GM23338 (cell line): ENCODE results near the gene TREM2. TPM values are rescaled to one million over a fixed set of nuclear protein-coding genes. Genes with fewer than 3 reads are reported as not detected.

Source experiments
- ATAC-seq: fragments of 200-7000 bp; cut with Tn5 transposase; 3 replicates; pipeline ENCODE4 v1.9.1; 2020
- DNase-seq: peaks from one replicate; pipeline ENCODE4 v3.0.0-alpha.2; 2015; ENCODE audit warnings: low spot score
- H2AFZ ChIP-seq: fragments of 200-600 bp; sonication (generic); 2 replicates; pipeline ENCODE4 v1.8.0; 2016; ENCODE audit warnings: antibody characterized with exemption, mild to moderate bottlenecking, moderate library complexity
- H3F3A ChIP-seq: fragments of 200-600 bp; sonication (generic); replicated peaks from 2 replicates; pipeline ENCODE4 v1.8.0; 2017; ENCODE audit warnings: antibody characterized with exemption, mixed run types, low read depth
- H3K27ac ChIP-seq: fragments of 200-600 bp; sonication (generic); 2 replicates; pipeline ENCODE4 v1.6.1; 2016; ENCODE audit warnings: low read depth
- H3K27me3 ChIP-seq: fragments of 200-600 bp; sonication (generic); 2 replicates; pipeline ENCODE4 v1.8.0; 2016; ENCODE audit warnings: mild to moderate bottlenecking, mixed run types, moderate library complexity; ENCODE audit not compliant: insufficient read depth
- H3K36me3 ChIP-seq: fragments of 200-600 bp; sonication (generic); 2 replicates; pipeline ENCODE4 v1.8.0; 2016; ENCODE audit warnings: mild to moderate bottlenecking; ENCODE audit not compliant: insufficient read depth
- H3K4me1 ChIP-seq: fragments of 200-600 bp; sonication (generic); 2 replicates; pipeline ENCODE4 v1.8.0; 2016; ENCODE audit warnings: mild to moderate bottlenecking, moderate library complexity; ENCODE audit not compliant: insufficient read depth
- H3K4me2 ChIP-seq: fragments of 200-600 bp; sonication (generic); 2 replicates; pipeline ENCODE4 v1.7.1; 2017; ENCODE audit warnings: mixed run types
- H3K4me3 ChIP-seq: fragments of 200-600 bp; sonication (generic); 2 replicates; pipeline ENCODE4 v1.6.1; 2016; ENCODE audit warnings: mixed run types
- H3K79me2 ChIP-seq: fragments of 200-600 bp; sonication (generic); replicated peaks from 2 replicates; pipeline ENCODE4 v1.8.0; 2017; ENCODE audit warnings: mild to moderate bottlenecking; ENCODE audit not compliant: insufficient read depth
- H3K9me2 ChIP-seq: fragments of 200-600 bp; sonication (generic); 2 replicates; pipeline ENCODE4 v1.8.0; 2017; ENCODE audit not compliant: insufficient read depth
- H4K20me1 ChIP-seq: fragments of 200-600 bp; sonication (generic); replicated peaks from 2 replicates; pipeline ENCODE4 v1.8.0; 2017; ENCODE audit warnings: mild to moderate bottlenecking; ENCODE audit not compliant: insufficient read depth
- H3K27ac Mint-ChIP-seq: 2 replicates; pipeline ENCODE4 v1.8.0; 2020; ENCODE audit warnings: inconsistent platforms, mild to moderate bottlenecking, moderate library complexity, mixed read lengths
- H3K27me3 Mint-ChIP-seq: 3 replicates; pipeline ENCODE4 v1.8.0; 2022; ENCODE audit warnings: low read depth, mild to moderate bottlenecking, moderate library complexity, mixed read lengths, inconsistent platforms; ENCODE audit not compliant: insufficient read depth, poor library complexity
- H3K36me3 Mint-ChIP-seq: 3 replicates; pipeline ENCODE4 v1.8.0; 2021; ENCODE audit warnings: low read depth, mild to moderate bottlenecking, inconsistent platforms, moderate library complexity, mixed read lengths
- H3K4me1 Mint-ChIP-seq: 3 replicates; pipeline ENCODE4 v1.8.0; 2020; ENCODE audit warnings: mild to moderate bottlenecking, inconsistent platforms, mixed read lengths
- H3K4me3 Mint-ChIP-seq: 3 replicates; pipeline ENCODE4 v1.8.0; 2021; ENCODE audit warnings: moderate library complexity, mild to moderate bottlenecking, inconsistent platforms, mixed read lengths
- H3K9me3 Mint-ChIP-seq: 3 replicates; pipeline ENCODE4 v1.8.0; 2020; ENCODE audit warnings: moderate library complexity, mild to moderate bottlenecking, inconsistent platforms, mixed read lengths
- CREB1 ChIP-seq: fragments of 250-450 bp; sonication (Bioruptor Pico); IDR thresholded peaks from 2 replicates; pipeline ENCODE4 v1.5.0; 2020; ENCODE audit warnings: low read depth, mild to moderate bottlenecking, moderate library complexity
- CTCF ChIP-seq, 2 experiments: fragments of 200-600 bp in 1 of 2; sonication (generic) in 1 of 2; conservative IDR thresholded peaks; 2 replicates each; pipeline versions ENCODE4 v1.5.1 to v1.6.1; 2016 to 2017; ENCODE audit warnings: antibody characterized with exemption in 2 of 2, low read depth in 2 of 2, mild to moderate bottlenecking in 2 of 2, moderate library complexity in 1 of 2
- EZH2 ChIP-seq: fragments of 200-600 bp; sonication (generic); IDR thresholded peaks from one replicate; pipeline ENCODE4 v1.8.0; 2017; ENCODE audit warnings: antibody characterized with exemption, mild to moderate bottlenecking, low read depth; ENCODE audit not compliant: unreplicated experiment
- EZH2phosphoT487 ChIP-seq: fragments of 200-600 bp; sonication (generic); IDR thresholded peaks from one replicate; pipeline ENCODE4 v1.8.1; 2018; ENCODE audit warnings: antibody characterized with exemption; ENCODE audit not compliant: unreplicated experiment
- JUNB ChIP-seq: IDR thresholded peaks from one replicate; pipeline ENCODE4 v1.6.1; 2016; ENCODE audit warnings: antibody characterized with exemption; ENCODE audit not compliant: unreplicated experiment
- NANOG ChIP-seq: IDR thresholded peaks from 2 replicates; pipeline ENCODE4 v1.6.1; 2016; ENCODE audit warnings: antibody characterized with exemption, borderline replicate concordance
- POLR2AphosphoS5 ChIP-seq: IDR thresholded peaks from 2 replicates; pipeline ENCODE4 v1.6.1; 2016; ENCODE audit warnings: antibody characterized with exemption, low read depth
- REST ChIP-seq: IDR thresholded peaks from one replicate; pipeline ENCODE4 v1.6.1; 2018; ENCODE audit warnings: antibody characterized with exemption; ENCODE audit not compliant: unreplicated experiment
- STAT1 ChIP-seq: IDR thresholded peaks from one replicate; pipeline ENCODE4 v1.6.1; 2016; ENCODE audit warnings: antibody characterized with exemption; ENCODE audit not compliant: unreplicated experiment
- ZNF114 ChIP-seq: fragments of 250-450 bp; sonication (Bioruptor Pico); IDR thresholded peaks from 2 replicates; pipeline ENCODE4 v1.5.0; 2020; ENCODE audit warnings: mild to moderate bottlenecking, moderate library complexity
- ZNF331 ChIP-seq: fragments of 250-450 bp; sonication (Bioruptor Pico); IDR thresholded peaks from 2 replicates; pipeline ENCODE4 v1.5.0; 2020; ENCODE audit warnings: low read depth, mild to moderate bottlenecking, moderate library complexity
- polyA plus RNA-seq: library from polyadenylated mRNA; unstranded; fragments of >200 nt; fragmentation: Nextera tagmentation; extraction: Ambion mirVana; gene quantifications from 2 replicates; pipeline ENCODE4 v1.2.1, GENCODE V29; 2016
- total RNA-seq: library from RNA; depleted of rRNA; stranded (reverse); fragments of >200 nt; shearing (Covaris generic); gene quantifications from 2 replicates; pipeline ENCODE4 v1.2.3, GENCODE V29; 2014

TREM2 gene
- total and polyA plus RNA-seq, 2 experiments from 2014 or later = not detected

GRCh38 chr6:41159415-41160082, 3.4 kb downstream of the TREM2 start:
- Histone ChIP-seq H3K4me2 (no peak overlapping the region), H3K4me1 (no peaks in the 10 kb centered on the region), H3K79me2 (no peaks in the 10 kb centered on the region), H4K20me1 (no peaks in the 10 kb centered on the region), H3K27ac (no peak overlapping the region), H3F3A (no peaks in the 10 kb centered on the region), H2AFZ (no peak overlapping the region), H3K9me2 (peaks cover 9% of the 10 kb centered on the region; the same call in 1 of the 2 replicates), H3K27me3 (no peaks in the 10 kb centered on the region), H3K4me3 (no peak overlapping the region), H3K36me3 (no peaks in the 10 kb centered on the region)
- H3K27me3 Mint-ChIP-seq = peaks cover 6% of the 10 kb centered on the region
- H3K27ac Mint-ChIP-seq = no peak overlapping the region
- H3K4me1 Mint-ChIP-seq = peaks cover 2% of the 10 kb centered on the region; the same call in 2 of the 3 replicates
- no peak for TF ChIP-seq POLR2AphosphoS5
- no peak for TF ChIP-seq STAT1
- no peak for TF ChIP-seq EZH2phosphoT487
- TF ChIP-seq CREB1 = no peak
- no peak for TF ChIP-seq ZNF114 (CRISPR knock-in tag)
- DNase-seq = no peak
- no peaks in the 10 kb centered on the region; the same call in 2 of the 3 replicates for H3K9me3 Mint-ChIP-seq
- no peak overlapping the region for H3K4me3 Mint-ChIP-seq
- H3K36me3 Mint-ChIP-seq = no peaks in the 10 kb centered on the region; the same call in 2 of the 3 replicates
- no peak for ATAC-seq

GRCh38 chr6:41157323-41157722, 5.6 kb downstream of the TREM2 start:
- Histone ChIP-seq H3F3A (no peaks in the 10 kb centered on the region), H3K4me1 (peaks cover 9% of the 10 kb centered on the region), H3K27ac (no peak overlapping the region), H3K36me3 (no peaks in the 10 kb centered on the region), H4K20me1 (no peaks in the 10 kb centered on the region), H3K27me3 (no peaks in the 10 kb centered on the region), H3K79me2 (no peaks in the 10 kb centered on the region), H3K9me2 (peaks cover 8% of the 10 kb centered on the region; the same call in 1 of the 2 replicates), H2AFZ (no peak overlapping the region), H3K4me2 (no peak overlapping the region), H3K4me3 (no peak overlapping the region)
- no peak overlapping the region for H3K4me3 Mint-ChIP-seq
- DNase-seq (no peak), ATAC-seq (no peak)
- peaks cover 9% of the 10 kb centered on the region for H3K27me3 Mint-ChIP-seq
- TF ChIP-seq ZNF331 (CRISPR knock-in tag) = no peak
- TF ChIP-seq EZH2phosphoT487 = no peak
- no peak for TF ChIP-seq POLR2AphosphoS5
- no peak for TF ChIP-seq NANOG
- TF ChIP-seq CREB1 = no peak
- TF ChIP-seq EZH2 = no peak
- no peak for TF ChIP-seq CTCF (conservative IDR thresholded peaks at IDR 0.05; ENCODE audit: low read depth in 2 of 2)
- TF ChIP-seq STAT1 = no peak
- TF ChIP-seq REST = no peak
- no peak for TF ChIP-seq ZNF114 (CRISPR knock-in tag)
- TF ChIP-seq JUNB = no peak
- H3K36me3 Mint-ChIP-seq = no peaks in the 10 kb centered on the region; the same call in 2 of the 3 replicates
- peaks cover 8% of the 10 kb centered on the region for H3K4me1 Mint-ChIP-seq
- no peaks in the 10 kb centered on the region; the same call in 2 of the 3 replicates for H3K9me3 Mint-ChIP-seq
- no peak overlapping the region for H3K27ac Mint-ChIP-seq
